ENCODE data around the gene SACM1L.
"Not testable (repeated sequence)": the region's sequence is repeated elsewhere in the genome, so short reads cannot be mapped to it uniquely, and the experiment has no call there.

Gene SACM1L

GRCh38 chr3:45695166-45695565 is 6.0 kb downstream of the SACM1L start:
- not testable (repeated sequence) for DNase-seq

GRCh38 chr3:45700570-45701073 is 11.4 kb downstream of the SACM1L start:
- DNase-seq, result no peak

GRCh38 chr3:45701172-45701867 is 12.1 kb downstream of the SACM1L start:
- no peak for DNase-seq

GRCh38 chr3:45704301-45704943 is 15.2 kb downstream of the SACM1L start:
- DNase-seq, result no peak

- DNase-seq, result no peak
These were observed 16.9 kb downstream of the SACM1L start for GRCh38 chr3:45705839-45706808.

GRCh38 chr3:45711931-45712330 is 22.7 kb downstream of the SACM1L start:
- no peak for DNase-seq

- DNase-seq, result no peak
These were observed 23.4 kb downstream of the SACM1L start for GRCh38 chr3:45712434-45713110.

- no peak for DNase-seq
These were observed 26.7 kb downstream of the SACM1L start for GRCh38 chr3:45715945-45716344.

- no peak for DNase-seq
These were observed 27.7 kb downstream of the SACM1L start for GRCh38 chr3:45716790-45717336.

- DNase-seq, result no peak
These were observed 30.7 kb downstream of the SACM1L start for GRCh38 chr3:45719655-45720487.

- DNase-seq, result no peak
These were observed 35.7 kb downstream of the SACM1L start for GRCh38 chr3:45724911-45725310.

GRCh38 chr3:45729614-45730013 is 40.4 kb downstream of the SACM1L start:
- DNase-seq, result no peak

- DNase-seq, result no peak
These were observed 41.4 kb downstream of the SACM1L start for GRCh38 chr3:45730409-45731154.

- no peak for DNase-seq
These were observed 47.5 kb downstream of the SACM1L start for GRCh38 chr3:45736707-45737106.

GRCh38 chr3:45737234-45737633 is 48.0 kb downstream of the SACM1L start:
- no peak for DNase-seq

- DNase-seq, result no peak
These were observed 50.8 kb downstream of the SACM1L start for GRCh38 chr3:45739991-45740390.

GRCh38 chr3:45741247-45741646 is 52.1 kb downstream of the SACM1L start:
- no peak for DNase-seq

- DNase-seq, result no peak
These were observed 52.7 kb downstream of the SACM1L start for GRCh38 chr3:45741742-45742460.

- DNase-seq, result no peak
These were observed 53.4 kb downstream of the SACM1L start for GRCh38 chr3:45742461-45743089.

Measured in activated CD4-positive, alpha-beta T cell treated with anti-CD3 and anti-CD28 coated beads for 4 hours (primary cell).